Central memory CD8-positive, alpha-beta T cell (primary cell): ENCODE data around the gene ZNRF4.
"Not testable (repeated sequence)": the region's sequence is repeated elsewhere in the genome, so short reads cannot be mapped to it uniquely, and the experiment has no call there.

Experiments used
- ATAC-seq: fragments of 150-1000 bp; cut with Tn5 transposase; replicated peaks from 2 replicates; pipeline ENCODE4 v1.10.0; 2022; ENCODE audit warnings: mild to moderate bottlenecking, moderate FRiP score, moderate number of reproducible peaks; ENCODE audit not compliant: poor library complexity, severe bottlenecking; ENCODE audit errors: extremely low read depth
- DNase-seq, 2 donors: peaks; one replicate each; pipeline ENCODE4 v3.0.0; 2021; ENCODE audit warnings: low spot score in 2 of 2
- H3K27ac Mint-ChIP-seq: one replicate; pipeline ENCODE4 v1.8.0; 2022; ENCODE audit warnings: low read depth, mild to moderate bottlenecking, moderate library complexity, mixed read lengths
- H3K27me3 Mint-ChIP-seq: one replicate; pipeline ENCODE4 v1.8.0; 2022; ENCODE audit warnings: mixed read lengths
- H3K36me3 Mint-ChIP-seq: one replicate; pipeline ENCODE4 v1.8.0; 2022; ENCODE audit warnings: mild to moderate bottlenecking, moderate library complexity, mixed read lengths; ENCODE audit not compliant: insufficient read depth
- H3K4me1 Mint-ChIP-seq: one replicate; pipeline ENCODE4 v1.8.0; 2022; ENCODE audit warnings: mixed read lengths
- H3K4me3 Mint-ChIP-seq: one replicate; pipeline ENCODE4 v1.8.0; 2022; ENCODE audit warnings: mild to moderate bottlenecking, moderate library complexity, mixed read lengths
- H3K9me3 Mint-ChIP-seq: one replicate; pipeline ENCODE4 v1.8.0; 2022; ENCODE audit warnings: mixed read lengths

ZNRF4 gene

DNA sequence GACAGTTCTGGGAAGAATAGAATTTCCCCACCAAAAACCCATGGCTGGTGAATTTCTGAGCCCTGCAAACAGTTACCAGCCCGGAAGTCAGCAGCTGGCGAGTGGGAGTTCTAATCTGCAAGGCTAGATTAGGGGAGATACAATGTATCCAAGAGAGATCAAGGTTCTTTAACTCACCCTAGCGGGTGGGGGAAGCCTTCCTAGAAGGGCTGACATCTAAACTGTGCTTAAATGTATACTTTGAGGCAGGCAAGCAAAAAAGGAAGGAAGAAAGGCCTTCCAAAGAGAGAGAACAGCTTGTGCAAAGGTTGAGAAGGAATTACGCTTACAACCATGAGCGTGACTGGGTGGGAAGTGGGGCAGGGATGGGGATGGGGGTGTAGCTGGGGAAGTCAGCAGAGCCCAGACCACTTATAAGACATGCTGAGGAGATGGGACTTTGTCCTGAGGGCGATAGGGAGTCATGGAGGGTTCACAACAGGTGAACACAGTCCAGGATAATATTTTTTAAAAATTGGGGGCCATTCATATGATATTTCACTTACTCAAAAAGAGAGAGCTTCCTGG lies 20.8 kb upstream of the ZNRF4 start:
- Mint-ChIP-seq H3K27ac (no peak overlapping the region), H3K27me3 (peaks cover 32% of the 10 kb centered on the region), H3K36me3 (no peaks in the 10 kb centered on the region), H3K4me3 (no peak overlapping the region), H3K4me1 (no peaks in the 10 kb centered on the region), H3K9me3 (no peaks in the 10 kb centered on the region)
- DNase-seq: no peak
- ATAC-seq: no peak

GRCh38 chr19:5434970-5435641 lies 20.1 kb upstream of the ZNRF4 start:
- DNase-seq: no peak
- Mint-ChIP-seq H3K9me3 (no peaks in the 10 kb centered on the region), H3K4me3 (no peak overlapping the region), H3K27me3 (peaks cover 35% of the 10 kb centered on the region), H3K27ac (no peak overlapping the region), H3K4me1 (no peaks in the 10 kb centered on the region), H3K36me3 (no peaks in the 10 kb centered on the region)
- no peak for ATAC-seq

GRCh38 chr19:5435642-5436017 lies 19.6 kb upstream of the ZNRF4 start:
- no peak overlapping the region for H3K4me3 Mint-ChIP-seq
- DNase-seq (no peak), ATAC-seq (no peak)
- no peak overlapping the region for H3K27ac Mint-ChIP-seq
- peaks cover 41% of the 10 kb centered on the region for H3K27me3 Mint-ChIP-seq
- H3K36me3 Mint-ChIP-seq: no peaks in the 10 kb centered on the region
- H3K4me1 Mint-ChIP-seq: no peaks in the 10 kb centered on the region
- H3K9me3 Mint-ChIP-seq: no peaks in the 10 kb centered on the region

DNA sequence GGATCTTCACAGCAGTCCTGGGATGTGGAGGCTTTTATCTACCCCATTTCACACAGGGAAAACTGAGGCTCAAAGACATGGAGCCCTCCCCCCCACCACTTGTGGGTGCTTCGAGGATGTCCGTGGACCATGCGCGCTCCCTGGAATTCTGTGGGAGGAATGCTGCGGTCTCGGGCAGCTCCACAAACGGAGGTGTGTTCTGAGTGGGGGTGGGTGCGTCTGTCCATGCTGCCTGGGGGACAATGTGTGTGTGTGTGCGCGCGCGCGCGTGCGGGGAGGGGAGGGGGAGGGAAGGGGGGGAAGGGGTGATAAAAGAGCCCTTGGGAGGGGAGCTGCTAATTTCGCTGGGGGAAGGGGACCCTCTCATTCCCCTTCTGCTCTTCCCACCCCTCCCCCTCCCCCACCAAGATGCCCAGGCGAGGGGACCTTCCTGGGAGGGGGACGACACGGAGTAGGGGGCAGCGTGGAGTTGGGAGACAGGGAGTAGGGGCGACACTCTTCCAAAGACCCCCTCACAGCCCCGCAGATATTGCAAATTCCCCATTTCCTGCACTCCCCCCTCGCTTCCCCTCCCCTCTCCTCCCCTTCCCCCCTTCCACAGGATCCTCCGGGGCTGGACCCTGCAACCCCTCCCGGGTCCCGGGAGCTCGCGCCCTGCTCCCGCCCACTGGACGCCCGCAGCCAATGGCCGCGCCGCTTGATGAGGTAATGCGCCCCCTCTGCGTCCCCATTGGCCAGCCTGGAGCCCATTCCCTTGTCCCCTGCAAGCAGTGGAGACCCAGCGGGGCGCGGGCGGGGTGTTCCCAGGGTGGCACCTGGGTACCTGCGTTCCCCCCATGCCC lies 18.9 kb upstream of the ZNRF4 start:
- Mint-ChIP-seq H3K4me1 (no peaks in the 10 kb centered on the region), H3K9me3 (no peaks in the 10 kb centered on the region), H3K4me3 (no peak overlapping the region), H3K27ac (no peak overlapping the region), H3K36me3 (no peaks in the 10 kb centered on the region), H3K27me3 (peaks cover 42% of the 10 kb centered on the region)
- DNase-seq (no peak), ATAC-seq (no peak)

- H3K4me3 Mint-ChIP-seq: no peak overlapping the region
- no peaks in the 10 kb centered on the region for H3K4me1 Mint-ChIP-seq
- DNase-seq (no peak), ATAC-seq (no peak)
- H3K27me3 Mint-ChIP-seq: peaks cover 42% of the 10 kb centered on the region
- no peaks in the 10 kb centered on the region for H3K36me3 Mint-ChIP-seq
- H3K27ac Mint-ChIP-seq: no peak overlapping the region
- no peaks in the 10 kb centered on the region for H3K9me3 Mint-ChIP-seq
Measured at GRCh38 chr19:5436948-5437306, 18.3 kb upstream of the ZNRF4 start.

DNA sequence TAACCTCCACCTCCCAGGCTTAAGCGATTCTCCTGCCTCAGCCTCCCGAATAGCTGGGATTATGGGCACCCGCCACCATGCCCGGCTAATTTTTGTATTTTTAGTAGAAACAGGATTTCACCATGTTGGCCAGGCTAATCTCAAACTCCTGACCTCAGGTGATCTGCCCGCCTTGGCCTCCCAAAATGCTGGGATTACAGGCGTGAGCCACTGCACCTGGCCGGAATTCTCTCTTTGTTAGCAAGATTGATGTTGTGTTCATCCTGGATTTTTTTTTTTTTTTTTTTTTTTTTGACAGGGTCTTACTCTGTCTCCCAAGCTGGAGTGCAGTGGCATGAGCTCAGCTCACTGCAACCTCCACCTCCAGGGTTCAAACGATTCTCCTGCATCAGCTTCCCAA lies 16.5 kb upstream of the ZNRF4 start:
- peaks cover 42% of the 10 kb centered on the region for H3K27me3 Mint-ChIP-seq
- not testable (repeated sequence) for H3K4me3 Mint-ChIP-seq, H3K4me1 Mint-ChIP-seq, ATAC-seq, H3K27ac Mint-ChIP-seq, H3K9me3 Mint-ChIP-seq, DNase-seq, H3K36me3 Mint-ChIP-seq

DNA sequence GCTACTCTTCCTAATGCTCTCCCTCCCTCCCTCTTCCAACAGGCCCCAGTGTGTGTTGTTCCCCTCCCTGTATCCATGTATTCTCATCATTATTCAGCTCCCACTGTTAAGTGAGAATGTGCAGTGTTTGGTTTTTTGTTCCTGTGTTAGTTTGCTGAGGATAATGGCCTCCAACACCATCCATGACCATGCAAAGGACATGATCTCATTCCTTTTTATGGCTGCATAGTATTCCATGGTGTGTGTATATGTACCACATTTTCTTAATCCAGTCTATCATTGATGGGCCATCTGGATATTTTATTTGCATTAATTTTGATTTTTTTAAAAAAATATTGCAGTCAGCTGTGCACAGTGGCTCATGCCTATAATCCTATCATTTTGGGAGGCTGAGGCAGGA lies 15.8 kb upstream of the ZNRF4 start:
- Mint-ChIP-seq H3K36me3 (no peaks in the 10 kb centered on the region), H3K4me3 (no peak overlapping the region), H3K27me3 (peaks cover 46% of the 10 kb centered on the region), H3K4me1 (no peaks in the 10 kb centered on the region), H3K9me3 (no peaks in the 10 kb centered on the region), H3K27ac (no peak overlapping the region)
- DNase-seq (no peak), ATAC-seq (no peak)

GRCh38 chr19:5440299-5440698 lies 14.9 kb upstream of the ZNRF4 start:
- DNase-seq: no peak
- Mint-ChIP-seq H3K4me3 (no peak overlapping the region), H3K27me3 (peaks cover 46% of the 10 kb centered on the region), H3K9me3 (no peaks in the 10 kb centered on the region), H3K27ac (no peak overlapping the region), H3K36me3 (no peaks in the 10 kb centered on the region), H3K4me1 (no peaks in the 10 kb centered on the region)
- no peak for ATAC-seq

DNA sequence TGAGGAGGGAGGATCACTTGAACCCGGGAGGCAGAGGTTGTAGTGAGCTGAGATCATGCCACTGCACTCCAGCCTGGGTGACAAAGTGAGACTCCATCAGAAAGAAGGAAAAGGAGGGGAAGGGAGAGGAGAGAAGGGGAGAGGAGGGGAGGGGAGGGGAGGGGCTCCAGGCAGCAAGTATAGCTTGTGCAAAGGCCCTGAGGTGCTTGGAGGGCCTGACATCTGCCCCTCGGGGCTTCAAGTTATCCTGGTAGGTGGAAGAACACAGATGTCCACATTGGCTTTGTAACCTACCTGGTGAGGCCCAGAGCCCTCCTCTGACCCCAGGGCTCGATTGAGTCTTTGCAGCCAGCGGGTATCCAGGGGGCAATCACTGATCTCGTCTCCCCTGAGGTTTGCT lies 11.5 kb upstream of the ZNRF4 start:
- Mint-ChIP-seq H3K27ac (no peak overlapping the region), H3K36me3 (peaks cover 2% of the 10 kb centered on the region), H3K9me3 (no peaks in the 10 kb centered on the region), H3K4me3 (no peak overlapping the region), H3K27me3 (peaks cover 46% of the 10 kb centered on the region), H3K4me1 (no peaks in the 10 kb centered on the region)
- ATAC-seq (no peak), DNase-seq (no peak)

- H3K36me3 Mint-ChIP-seq: peaks cover 2% of the 10 kb centered on the region
- H3K4me1 Mint-ChIP-seq: no peaks in the 10 kb centered on the region
- no peak overlapping the region for H3K27ac Mint-ChIP-seq
- DNase-seq (no peak), ATAC-seq (no peak)
- H3K4me3 Mint-ChIP-seq: no peak overlapping the region
- H3K27me3 Mint-ChIP-seq: peaks cover 52% of the 10 kb centered on the region
- H3K9me3 Mint-ChIP-seq: no peaks in the 10 kb centered on the region
Measured at GRCh38 chr19:5444431-5444830, 10.8 kb upstream of the ZNRF4 start.

DNA sequence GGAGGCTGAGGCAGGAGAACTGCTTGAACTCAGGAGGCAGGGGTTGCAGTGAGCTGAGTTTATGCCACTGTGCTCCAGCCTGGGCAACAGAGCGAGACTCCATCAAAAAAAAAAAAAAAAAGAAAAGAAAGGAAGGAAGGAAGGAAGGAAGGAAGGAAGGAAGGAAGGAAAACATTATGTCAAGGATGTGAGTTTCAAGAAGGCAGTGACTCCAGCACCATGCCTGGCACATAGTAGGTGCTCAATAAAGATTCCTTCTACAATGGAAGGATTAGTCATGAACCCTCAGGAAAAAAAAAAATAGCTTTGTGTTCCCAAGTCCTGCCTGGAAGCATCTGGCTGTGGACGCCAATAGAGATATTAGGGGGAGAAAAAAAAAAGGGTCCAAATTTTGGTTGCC lies 10.1 kb upstream of the ZNRF4 start:
- no peak overlapping the region for H3K4me3 Mint-ChIP-seq
- H3K4me1 Mint-ChIP-seq: no peaks in the 10 kb centered on the region
- H3K27ac Mint-ChIP-seq: no peak overlapping the region
- DNase-seq: no peak
- ATAC-seq: no peak
- peaks cover 55% of the 10 kb centered on the region for H3K27me3 Mint-ChIP-seq
- peaks cover 2% of the 10 kb centered on the region for H3K36me3 Mint-ChIP-seq
- no peaks in the 10 kb centered on the region for H3K9me3 Mint-ChIP-seq

GRCh38 chr19:5445561-5446055 lies 9.6 kb upstream of the ZNRF4 start:
- Mint-ChIP-seq H3K4me1 (no peaks in the 10 kb centered on the region), H3K36me3 (peaks cover 4% of the 10 kb centered on the region), H3K4me3 (no peak overlapping the region), H3K27me3 (peaks cover 55% of the 10 kb centered on the region), H3K9me3 (no peaks in the 10 kb centered on the region), H3K27ac (no peak overlapping the region)
- ATAC-seq (no peak), DNase-seq (no peak)
